T-helper 2 cell (primary cell): ENCODE measurements around the gene PGS1.
"Not testable (repeated sequence)": the region's sequence is repeated elsewhere in the genome, so short reads cannot be mapped to it uniquely, and the experiment has no call there.

Experiments used
- DNase-seq, 5 experiments: peaks; one replicate each; pipeline versions ENCODE4 v3.0.0 to v3.0.0-alpha.2; 2012 to 2022

Gene PGS1

GRCh38 chr17:78449983-78450595 is 71.6 kb downstream of the PGS1 start:
- DNase-seq = no peak

- no peak for DNase-seq
Observed at GRCh38 chr17:78450696-78451345, 72.4 kb downstream of the PGS1 start.

- DNase-seq = no peak
Observed at GRCh38 chr17:78451753-78452152, 73.3 kb downstream of the PGS1 start.

GRCh38 chr17:78454346-78454745 is 75.9 kb downstream of the PGS1 start:
- no peak for DNase-seq

GRCh38 chr17:78458091-78458490 is 79.6 kb downstream of the PGS1 start:
- no peak for DNase-seq

- DNase-seq = no peak
Observed at GRCh38 chr17:78458736-78459335, 80.4 kb downstream of the PGS1 start.

GRCh38 chr17:78459696-78460095 is 81.2 kb downstream of the PGS1 start:
- no peak for DNase-seq

GRCh38 chr17:78460176-78460675 is 81.8 kb downstream of the PGS1 start:
- DNase-seq = no peak

- no peak for DNase-seq
Observed at GRCh38 chr17:78460951-78461798, 82.7 kb downstream of the PGS1 start.

GRCh38 chr17:78461799-78462053 is 83.3 kb downstream of the PGS1 start:
- DNase-seq = no peak

- no peak for DNase-seq
Observed at GRCh38 chr17:78462148-78462547, 83.7 kb downstream of the PGS1 start.

GRCh38 chr17:78466109-78466785 is 87.8 kb downstream of the PGS1 start:
- DNase-seq = not testable (repeated sequence)

- DNase-seq = no peak
Observed at GRCh38 chr17:78466786-78467715, 88.6 kb downstream of the PGS1 start.

GRCh38 chr17:78468366-78468765 is 89.9 kb downstream of the PGS1 start:
- DNase-seq = no peak

GRCh38 chr17:78469443-78469842 is 91.0 kb downstream of the PGS1 start:
- DNase-seq = no peak

- no peak for DNase-seq
Observed at GRCh38 chr17:78471635-78472034, 93.2 kb downstream of the PGS1 start.

GRCh38 chr17:78472035-78472905 is 93.8 kb downstream of the PGS1 start:
- DNase-seq = no peak

- DNase-seq = no peak
Observed at GRCh38 chr17:78473951-78474613, 95.6 kb downstream of the PGS1 start.
